NT2/D1 (cell line): ENCODE measurements around the gene SLC6A13.

Experiments
- SUZ12 ChIP-seq: IDR thresholded peaks from 2 replicates; pipeline ENCODE4 v1.6.1; 2011; ENCODE audit not compliant: insufficient read length, insufficient read depth; ENCODE audit errors: extremely low read depth
- YY1 ChIP-seq: IDR thresholded peaks from 2 replicates; pipeline ENCODE4 v1.6.1; 2011; ENCODE audit not compliant: insufficient read length, insufficient read depth
- ZNF274 ChIP-seq: IDR thresholded peaks from 2 replicates; pipeline ENCODE4 v1.6.1; 2011; ENCODE audit warnings: mild to moderate bottlenecking, low read depth, low read length

GRCh38 chr12:291153-291723, 28.6 kb upstream of the SLC6A13 start:
- no peak for TF ChIP-seq SUZ12
- TF ChIP-seq ZNF274: no peak
- no peak for TF ChIP-seq YY1
